Ishikawa (cell line): Measurements from ENCODE around the gene CARMIL1.

Experiments used
- CREB1 ChIP-seq: IDR thresholded peaks from 2 replicates; pipeline ENCODE4 v1.6.1; 2012; ENCODE audit warnings: low read depth
- TCF12 ChIP-seq: IDR thresholded peaks from 2 replicates; pipeline ENCODE4 v1.6.1; 2012; ENCODE audit warnings: low read depth
- TF ChIP-seq, protein P1 (sequence below): IDR thresholded peaks from 2 replicates; pipeline ENCODE4 v1.6.1; 2012
- TF ChIP-seq, protein P2 (sequence below): IDR thresholded peaks from 2 replicates; pipeline ENCODE4 v1.6.1; 2012; ENCODE audit warnings: low read depth, mild to moderate bottlenecking

- TF ChIP-seq, protein P1, sequence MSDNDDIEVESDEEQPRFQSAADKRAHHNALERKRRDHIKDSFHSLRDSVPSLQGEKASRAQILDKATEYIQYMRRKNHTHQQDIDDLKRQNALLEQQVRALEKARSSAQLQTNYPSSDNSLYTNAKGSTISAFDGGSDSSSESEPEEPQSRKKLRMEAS: no peak
- TF ChIP-seq, protein P2, sequence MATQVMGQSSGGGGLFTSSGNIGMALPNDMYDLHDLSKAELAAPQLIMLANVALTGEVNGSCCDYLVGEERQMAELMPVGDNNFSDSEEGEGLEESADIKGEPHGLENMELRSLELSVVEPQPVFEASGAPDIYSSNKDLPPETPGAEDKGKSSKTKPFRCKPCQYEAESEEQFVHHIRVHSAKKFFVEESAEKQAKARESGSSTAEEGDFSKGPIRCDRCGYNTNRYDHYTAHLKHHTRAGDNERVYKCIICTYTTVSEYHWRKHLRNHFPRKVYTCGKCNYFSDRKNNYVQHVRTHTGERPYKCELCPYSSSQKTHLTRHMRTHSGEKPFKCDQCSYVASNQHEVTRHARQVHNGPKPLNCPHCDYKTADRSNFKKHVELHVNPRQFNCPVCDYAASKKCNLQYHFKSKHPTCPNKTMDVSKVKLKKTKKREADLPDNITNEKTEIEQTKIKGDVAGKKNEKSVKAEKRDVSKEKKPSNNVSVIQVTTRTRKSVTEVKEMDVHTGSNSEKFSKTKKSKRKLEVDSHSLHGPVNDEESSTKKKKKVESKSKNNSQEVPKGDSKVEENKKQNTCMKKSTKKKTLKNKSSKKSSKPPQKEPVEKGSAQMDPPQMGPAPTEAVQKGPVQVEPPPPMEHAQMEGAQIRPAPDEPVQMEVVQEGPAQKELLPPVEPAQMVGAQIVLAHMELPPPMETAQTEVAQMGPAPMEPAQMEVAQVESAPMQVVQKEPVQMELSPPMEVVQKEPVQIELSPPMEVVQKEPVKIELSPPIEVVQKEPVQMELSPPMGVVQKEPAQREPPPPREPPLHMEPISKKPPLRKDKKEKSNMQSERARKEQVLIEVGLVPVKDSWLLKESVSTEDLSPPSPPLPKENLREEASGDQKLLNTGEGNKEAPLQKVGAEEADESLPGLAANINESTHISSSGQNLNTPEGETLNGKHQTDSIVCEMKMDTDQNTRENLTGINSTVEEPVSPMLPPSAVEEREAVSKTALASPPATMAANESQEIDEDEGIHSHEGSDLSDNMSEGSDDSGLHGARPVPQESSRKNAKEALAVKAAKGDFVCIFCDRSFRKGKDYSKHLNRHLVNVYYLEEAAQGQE: no peak
- no peak for TF ChIP-seq TCF12
- no peak for TF ChIP-seq CREB1
These were observed 98.5 kb downstream of the CARMIL1 start for GRCh38 chr6:25377664-25378063.
